ENCODE measurements around the gene ACOT7.

DNA sequence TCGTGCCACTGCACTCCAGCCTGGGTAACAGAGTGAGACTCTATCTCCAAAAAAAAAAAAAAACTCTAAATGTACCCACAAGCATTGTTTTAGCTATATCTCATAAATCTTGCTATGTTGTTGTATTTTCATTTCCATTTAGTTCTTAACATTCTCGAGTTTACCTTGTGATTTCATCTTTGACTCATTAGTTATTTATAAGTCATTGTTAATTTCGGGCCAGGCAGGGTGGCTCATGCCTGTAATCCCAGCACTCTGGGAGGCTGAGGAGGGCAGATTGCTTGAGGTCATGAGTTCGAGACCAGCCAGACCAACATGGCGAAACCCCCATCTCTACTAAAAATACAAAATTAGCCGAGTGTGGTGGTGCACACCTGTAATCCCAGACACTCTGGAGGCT, 14.5 kb upstream of the ACOT7 start:
- TF ChIP-seq, protein P1, sequence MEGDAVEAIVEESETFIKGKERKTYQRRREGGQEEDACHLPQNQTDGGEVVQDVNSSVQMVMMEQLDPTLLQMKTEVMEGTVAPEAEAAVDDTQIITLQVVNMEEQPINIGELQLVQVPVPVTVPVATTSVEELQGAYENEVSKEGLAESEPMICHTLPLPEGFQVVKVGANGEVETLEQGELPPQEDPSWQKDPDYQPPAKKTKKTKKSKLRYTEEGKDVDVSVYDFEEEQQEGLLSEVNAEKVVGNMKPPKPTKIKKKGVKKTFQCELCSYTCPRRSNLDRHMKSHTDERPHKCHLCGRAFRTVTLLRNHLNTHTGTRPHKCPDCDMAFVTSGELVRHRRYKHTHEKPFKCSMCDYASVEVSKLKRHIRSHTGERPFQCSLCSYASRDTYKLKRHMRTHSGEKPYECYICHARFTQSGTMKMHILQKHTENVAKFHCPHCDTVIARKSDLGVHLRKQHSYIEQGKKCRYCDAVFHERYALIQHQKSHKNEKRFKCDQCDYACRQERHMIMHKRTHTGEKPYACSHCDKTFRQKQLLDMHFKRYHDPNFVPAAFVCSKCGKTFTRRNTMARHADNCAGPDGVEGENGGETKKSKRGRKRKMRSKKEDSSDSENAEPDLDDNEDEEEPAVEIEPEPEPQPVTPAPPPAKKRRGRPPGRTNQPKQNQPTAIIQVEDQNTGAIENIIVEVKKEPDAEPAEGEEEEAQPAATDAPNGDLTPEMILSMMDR (CRISPR knock-in tag; IDR thresholded peaks at IDR 0.05) = no peak
- TF ChIP-seq JUN (CRISPR knock-in tag; IDR thresholded peaks at IDR 0.05) (no peak), POLR2A (IDR thresholded peaks at IDR 0.05; ENCODE audit: insufficient read depth in 1 of 2, low read depth in 2 of 2, low read length in 2 of 2) (no peak), GABPA (IDR thresholded peaks at IDR 0.05; ENCODE audit: low read depth, low read length) (no peak), GABPA (CRISPR knock-in tag; IDR thresholded peaks at IDR 0.05; ENCODE audit: low read depth) (no peak), TAF1 (CRISPR knock-in tag; IDR thresholded peaks at IDR 0.05) (no peak), ZNF776 (CRISPR knock-in tag; IDR thresholded peaks at IDR 0.05) (no peak), ONECUT2 (CRISPR knock-in tag; IDR thresholded peaks at IDR 0.05) (no peak), SIN3A (IDR thresholded peaks at IDR 0.05; ENCODE audit: borderline replicate concordance, low read depth, low read length) (no peak), JUNB (CRISPR knock-in tag; IDR thresholded peaks at IDR 0.05; ENCODE audit: borderline replicate concordance) (no peak), SRF (IDR thresholded peaks at IDR 0.05; ENCODE audit: low read depth, low read length) (no peak), RBAK (CRISPR knock-in tag; IDR thresholded peaks at IDR 0.05) (no peak)
- TF ChIP-seq, protein P2, sequence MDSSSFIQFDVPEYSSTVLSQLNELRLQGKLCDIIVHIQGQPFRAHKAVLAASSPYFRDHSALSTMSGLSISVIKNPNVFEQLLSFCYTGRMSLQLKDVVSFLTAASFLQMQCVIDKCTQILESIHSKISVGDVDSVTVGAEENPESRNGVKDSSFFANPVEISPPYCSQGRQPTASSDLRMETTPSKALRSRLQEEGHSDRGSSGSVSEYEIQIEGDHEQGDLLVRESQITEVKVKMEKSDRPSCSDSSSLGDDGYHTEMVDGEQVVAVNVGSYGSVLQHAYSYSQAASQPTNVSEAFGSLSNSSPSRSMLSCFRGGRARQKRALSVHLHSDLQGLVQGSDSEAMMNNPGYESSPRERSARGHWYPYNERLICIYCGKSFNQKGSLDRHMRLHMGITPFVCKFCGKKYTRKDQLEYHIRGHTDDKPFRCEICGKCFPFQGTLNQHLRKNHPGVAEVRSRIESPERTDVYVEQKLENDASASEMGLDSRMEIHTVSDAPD (CRISPR knock-in tag; IDR thresholded peaks at IDR 0.05) = no peak

Data from HepG2 (cell line).